ENCODE measurements around the gene OLFM1.

The OLFM1 gene

DNA sequence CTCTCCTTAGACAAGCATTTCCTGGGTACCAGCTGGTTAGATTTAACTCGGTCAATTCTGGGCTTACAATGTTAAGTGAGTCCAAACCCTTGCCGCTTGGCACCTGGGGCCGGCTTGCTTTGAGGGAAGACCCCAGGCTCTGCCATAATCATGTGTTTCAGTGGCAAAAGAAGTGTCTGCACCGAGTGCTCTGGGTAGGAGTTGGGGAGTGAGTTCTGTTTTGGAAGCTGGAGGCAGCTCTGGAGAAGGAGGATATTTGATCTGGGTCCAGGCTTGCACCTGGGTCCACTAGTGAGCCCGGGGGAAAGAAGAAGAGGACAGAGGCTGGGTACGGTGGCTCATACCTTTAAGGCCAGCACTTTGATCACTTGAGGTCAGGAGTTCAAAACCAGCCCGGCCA, 8.4 kb upstream of the OLFM1 start:
- H3K27ac ChIP-seq, result no peak overlapping the region
- TF ChIP-seq, protein P1, sequence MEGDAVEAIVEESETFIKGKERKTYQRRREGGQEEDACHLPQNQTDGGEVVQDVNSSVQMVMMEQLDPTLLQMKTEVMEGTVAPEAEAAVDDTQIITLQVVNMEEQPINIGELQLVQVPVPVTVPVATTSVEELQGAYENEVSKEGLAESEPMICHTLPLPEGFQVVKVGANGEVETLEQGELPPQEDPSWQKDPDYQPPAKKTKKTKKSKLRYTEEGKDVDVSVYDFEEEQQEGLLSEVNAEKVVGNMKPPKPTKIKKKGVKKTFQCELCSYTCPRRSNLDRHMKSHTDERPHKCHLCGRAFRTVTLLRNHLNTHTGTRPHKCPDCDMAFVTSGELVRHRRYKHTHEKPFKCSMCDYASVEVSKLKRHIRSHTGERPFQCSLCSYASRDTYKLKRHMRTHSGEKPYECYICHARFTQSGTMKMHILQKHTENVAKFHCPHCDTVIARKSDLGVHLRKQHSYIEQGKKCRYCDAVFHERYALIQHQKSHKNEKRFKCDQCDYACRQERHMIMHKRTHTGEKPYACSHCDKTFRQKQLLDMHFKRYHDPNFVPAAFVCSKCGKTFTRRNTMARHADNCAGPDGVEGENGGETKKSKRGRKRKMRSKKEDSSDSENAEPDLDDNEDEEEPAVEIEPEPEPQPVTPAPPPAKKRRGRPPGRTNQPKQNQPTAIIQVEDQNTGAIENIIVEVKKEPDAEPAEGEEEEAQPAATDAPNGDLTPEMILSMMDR (conservative IDR thresholded peaks at IDR 0.05), result no peak

- H3K27ac ChIP-seq, result no peak overlapping the region
- TF ChIP-seq, protein P1 (conservative IDR thresholded peaks at IDR 0.05), result no peak
Observed at GRCh38 chr9:135079676-135080075, 7.8 kb upstream of the OLFM1 start.

GRCh38 chr9:135080286-135081263, 6.9 kb upstream of the OLFM1 start:
- TF ChIP-seq, protein P1 (conservative IDR thresholded peaks at IDR 0.05), result no peak
- H3K27ac ChIP-seq, result no peak overlapping the region

DNA sequence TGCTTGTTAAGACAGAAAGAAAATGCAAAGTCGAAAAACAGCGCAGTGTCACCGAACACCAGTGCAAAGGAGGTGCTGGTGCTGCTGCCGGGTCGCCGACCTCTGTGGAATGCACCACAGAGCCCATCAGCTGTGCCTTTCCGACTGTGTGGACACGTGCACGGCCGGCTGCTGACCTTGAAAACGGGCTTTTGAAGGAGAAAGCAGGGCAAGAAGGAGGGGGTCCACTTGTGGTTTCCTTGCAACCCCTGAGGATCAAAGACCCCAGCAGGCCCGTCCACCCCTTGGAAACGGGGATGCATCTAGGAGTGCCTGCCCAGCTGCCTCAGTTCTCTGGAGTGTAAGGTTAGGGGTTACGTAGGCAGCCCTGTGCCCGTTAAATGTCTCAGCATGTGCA, 6.2 kb upstream of the OLFM1 start:
- TF ChIP-seq, protein P1 (conservative IDR thresholded peaks at IDR 0.05), result no peak
- H3K27ac ChIP-seq, result no peak overlapping the region

- TF ChIP-seq, protein P1 (conservative IDR thresholded peaks at IDR 0.05), result no peak
- H3K27ac ChIP-seq, result no peak overlapping the region
Observed at GRCh38 chr9:135081731-135082130, 5.7 kb upstream of the OLFM1 start.

- TF ChIP-seq, protein P1 (conservative IDR thresholded peaks at IDR 0.05), result no peak
- no peak overlapping the region for H3K27ac ChIP-seq
Observed at GRCh38 chr9:135082536-135082935, 4.9 kb upstream of the OLFM1 start.

GRCh38 chr9:135083241-135083810, 4.1 kb upstream of the OLFM1 start:
- H3K27ac ChIP-seq, result peak overlapping the region; percentile 90

More at GRCh38 chr9:135083241-135083810, 4.1 kb upstream of the OLFM1 start:
- TF ChIP-seq, protein P1 (conservative IDR thresholded peaks at IDR 0.05), result no peak

Measured in VCaP (cell line).